Measurements from ENCODE around the gene TECPR2. TPM values are rescaled to one million over a fixed set of nuclear protein-coding genes. Genes with fewer than 3 reads are reported as not detected.

TECPR2 gene
- total RNA-seq, 1 experiment from 2014 or later: 12.2 TPM

DNA sequence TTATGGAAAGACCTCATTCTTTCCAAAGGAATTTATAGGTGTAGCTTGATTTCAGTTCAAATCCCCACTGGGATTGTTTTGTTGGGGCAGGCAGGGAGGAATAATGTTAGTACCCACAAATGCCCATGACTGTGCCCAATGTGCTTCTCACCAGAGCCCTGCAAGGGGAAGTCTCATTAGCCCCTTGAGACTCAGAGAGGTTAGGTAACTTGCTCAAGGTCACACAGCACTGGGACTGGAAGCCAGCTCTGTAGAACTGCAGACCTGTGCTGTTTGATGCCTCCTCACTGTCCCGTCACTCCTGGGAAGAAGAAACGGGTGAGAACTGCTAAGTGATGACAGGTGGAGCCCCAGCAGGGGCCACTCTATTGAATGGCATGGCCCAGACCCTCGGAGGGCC is 138.0 kb downstream of the TECPR2 start:
- Histone ChIP-seq H3K4me2 (ENCODE audit: low read length) (no peak overlapping the region), H3K4me3 (replicated peaks in 1 of 2; ENCODE audit: low read depth in 1 of 2, low read length in 2 of 2) (no peak overlapping the region), H3K36me3 (ENCODE audit: control insufficient read depth in 1 of 2, insufficient read depth in 2 of 2, low read length in 2 of 2) (no peaks in the 10 kb centered on the region), H2AFZ (ENCODE audit: low read depth, low read length, poor library complexity, severe bottlenecking) (no peak overlapping the region), H3K27ac (ENCODE audit: low read depth, low read length) (no peak overlapping the region), H3K9me2 (ENCODE audit: insufficient read depth) (no peaks in the 10 kb centered on the region), H3K79me2 (ENCODE audit: insufficient read depth, low read length) (no peaks in the 10 kb centered on the region), H3K9me3 (ENCODE audit: control insufficient read depth in 1 of 2, insufficient read depth in 1 of 2, low read depth in 1 of 2, low read length in 2 of 2) (no peaks in the 10 kb centered on the region), H3K27me3 (ENCODE audit: insufficient read depth, low read length) (no peaks in the 10 kb centered on the region), H3K9ac (ENCODE audit: low read length) (no peak overlapping the region), H3K4me1 (ENCODE audit: control insufficient read depth in 1 of 2, insufficient read depth in 2 of 2, low read length in 2 of 2) (no peaks in the 10 kb centered on the region), H4K20me1 (ENCODE audit: insufficient read depth) (no peaks in the 10 kb centered on the region)
- ATAC-seq: no peak
- TF ChIP-seq, protein P1, sequence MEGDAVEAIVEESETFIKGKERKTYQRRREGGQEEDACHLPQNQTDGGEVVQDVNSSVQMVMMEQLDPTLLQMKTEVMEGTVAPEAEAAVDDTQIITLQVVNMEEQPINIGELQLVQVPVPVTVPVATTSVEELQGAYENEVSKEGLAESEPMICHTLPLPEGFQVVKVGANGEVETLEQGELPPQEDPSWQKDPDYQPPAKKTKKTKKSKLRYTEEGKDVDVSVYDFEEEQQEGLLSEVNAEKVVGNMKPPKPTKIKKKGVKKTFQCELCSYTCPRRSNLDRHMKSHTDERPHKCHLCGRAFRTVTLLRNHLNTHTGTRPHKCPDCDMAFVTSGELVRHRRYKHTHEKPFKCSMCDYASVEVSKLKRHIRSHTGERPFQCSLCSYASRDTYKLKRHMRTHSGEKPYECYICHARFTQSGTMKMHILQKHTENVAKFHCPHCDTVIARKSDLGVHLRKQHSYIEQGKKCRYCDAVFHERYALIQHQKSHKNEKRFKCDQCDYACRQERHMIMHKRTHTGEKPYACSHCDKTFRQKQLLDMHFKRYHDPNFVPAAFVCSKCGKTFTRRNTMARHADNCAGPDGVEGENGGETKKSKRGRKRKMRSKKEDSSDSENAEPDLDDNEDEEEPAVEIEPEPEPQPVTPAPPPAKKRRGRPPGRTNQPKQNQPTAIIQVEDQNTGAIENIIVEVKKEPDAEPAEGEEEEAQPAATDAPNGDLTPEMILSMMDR (IDR thresholded peaks at IDR 0.05 in 2 of 3, conservative IDR thresholded peaks at IDR 0.05 in 1 of 3; ENCODE audit: borderline replicate concordance in 1 of 3, insufficient read depth in 1 of 3, low read depth in 2 of 3, low read length in 2 of 3): no peak
- TF ChIP-seq POLR2AphosphoS5 (IDR thresholded peaks at IDR 0.05; ENCODE audit: low read depth, low read length) (no peak), JUND (IDR thresholded peaks at IDR 0.05) (no peak), ZFX (IDR thresholded peaks at IDR 0.05) (no peak), ELF1 (IDR thresholded peaks at IDR 0.05; ENCODE audit: borderline replicate concordance, low read depth) (no peak), RAD21 (IDR thresholded peaks at IDR 0.05; ENCODE audit: low read depth) (no peak), SP1 (IDR thresholded peaks at IDR 0.05; ENCODE audit: low read depth) (no peak), SRF (IDR thresholded peaks at IDR 0.05; ENCODE audit: low read depth) (no peak)
- TF ChIP-seq, protein P2, sequence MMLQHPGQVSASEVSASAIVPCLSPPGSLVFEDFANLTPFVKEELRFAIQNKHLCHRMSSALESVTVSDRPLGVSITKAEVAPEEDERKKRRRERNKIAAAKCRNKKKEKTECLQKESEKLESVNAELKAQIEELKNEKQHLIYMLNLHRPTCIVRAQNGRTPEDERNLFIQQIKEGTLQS (IDR thresholded peaks at IDR 0.05): no peak
- TF ChIP-seq, protein P3, sequence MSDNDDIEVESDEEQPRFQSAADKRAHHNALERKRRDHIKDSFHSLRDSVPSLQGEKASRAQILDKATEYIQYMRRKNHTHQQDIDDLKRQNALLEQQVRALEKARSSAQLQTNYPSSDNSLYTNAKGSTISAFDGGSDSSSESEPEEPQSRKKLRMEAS (IDR thresholded peaks at IDR 0.05): no peak
- intact Hi-C loops (cut with micrococcal nuclease): no loop called here
- CTCF ChIA-PET: no interaction called here
- RAD21 ChIA-PET (ENCODE audit: low non-redundant PET in 1 of 2, low total read pairs in 2 of 2, uncharacterized antibody in 2 of 2, unreplicated experiment in 2 of 2): no interaction called here
- BruUV-seq (replicated peaks): no TSS peak
- POLR2A ChIA-PET: no interaction called here
- DNase-seq (ENCODE audit: low read depth, low spot score): no peak
